H9 (cell line): ENCODE data around the gene SLX4IP. TPM values are rescaled to one million over a fixed set of nuclear protein-coding genes. Genes with fewer than 3 reads are reported as not detected.

Experiments
- DNase-seq: peaks from one replicate; pipeline ENCODE4 v3.0.0-alpha.2; 2017
- H2AFZ ChIP-seq: one replicate; pipeline ENCODE4 v1.6.1; 2013; ENCODE audit warnings: mild to moderate bottlenecking, low read length, control low read depth, moderate library complexity
- H2AK5ac ChIP-seq: 2 replicates; pipeline ENCODE4 v1.6.1; 2013; ENCODE audit warnings: low read length, control low read depth, mixed read lengths; ENCODE audit not compliant: insufficient read length
- H2BK120ac ChIP-seq: one replicate; pipeline ENCODE4 v1.6.1; 2013; ENCODE audit warnings: low read depth, mild to moderate bottlenecking, low read length, control low read depth, inconsistent platforms; ENCODE audit not compliant: poor library complexity, severe bottlenecking
- H2BK12ac ChIP-seq: 2 replicates; pipeline ENCODE4 v1.6.1; 2013; ENCODE audit warnings: low read length, control low read depth, mixed read lengths, low read depth; ENCODE audit not compliant: insufficient read length
- H2BK15ac ChIP-seq: 2 replicates; pipeline ENCODE4 v1.6.1; 2013; ENCODE audit warnings: low read depth, low read length, control low read depth
- H2BK20ac ChIP-seq: one replicate; pipeline ENCODE4 v1.6.1; 2013; ENCODE audit warnings: low read depth, mild to moderate bottlenecking, low read length, control low read depth, inconsistent platforms; ENCODE audit not compliant: poor library complexity, severe bottlenecking
- H2BK5ac ChIP-seq: 2 replicates; pipeline ENCODE4 v1.6.1; 2013; ENCODE audit warnings: low read length, control low read depth, mixed read lengths; ENCODE audit not compliant: insufficient read length
- H3K14ac ChIP-seq: 2 replicates; pipeline ENCODE4 v1.6.1; 2013; ENCODE audit warnings: low read length, control low read depth; ENCODE audit not compliant: insufficient read depth
- H3K18ac ChIP-seq: 2 replicates; pipeline ENCODE4 v1.6.1; 2013; ENCODE audit warnings: low read depth, mild to moderate bottlenecking, mixed read lengths, low read length, control low read depth; ENCODE audit not compliant: insufficient read length
- H3K23ac ChIP-seq: 2 replicates; pipeline ENCODE4 v1.6.1; 2013; ENCODE audit warnings: low read length, control low read depth, mixed read lengths, low read depth; ENCODE audit not compliant: insufficient read length
- H3K23me2 ChIP-seq: 2 replicates; pipeline ENCODE4 v1.6.1; 2013; ENCODE audit warnings: low read depth, mild to moderate bottlenecking, mixed read lengths, low read length, control low read depth; ENCODE audit not compliant: insufficient read length, poor library complexity, severe bottlenecking
- H3K27ac ChIP-seq: 2 replicates; pipeline ENCODE4 v1.5.1; 2013; ENCODE audit warnings: low read length, control low read depth, mixed read lengths, low read depth; ENCODE audit not compliant: insufficient read length
- H3K27me3 ChIP-seq: 2 replicates; pipeline ENCODE4 v1.6.1; 2013; ENCODE audit warnings: low read length, control low read depth, inconsistent platforms; ENCODE audit not compliant: insufficient read depth
- H3K4ac ChIP-seq: 2 replicates; pipeline ENCODE4 v1.6.1; 2013; ENCODE audit warnings: low read depth, mild to moderate bottlenecking, control low read depth, inconsistent platforms, low read length, moderate library complexity
- H3K4me1 ChIP-seq: 2 replicates; pipeline ENCODE4 v1.6.1; 2013; ENCODE audit warnings: low read length, control low read depth, inconsistent platforms; ENCODE audit not compliant: insufficient read depth
- H3K4me2 ChIP-seq: 2 replicates; pipeline ENCODE4 v1.6.1; 2013; ENCODE audit warnings: low read length, control low read depth, mixed read lengths; ENCODE audit not compliant: insufficient read length, insufficient read depth
- H3K56ac ChIP-seq: 2 replicates; pipeline ENCODE4 v1.6.1; 2013; ENCODE audit warnings: low read depth, mild to moderate bottlenecking, mixed read lengths, low read length, control low read depth; ENCODE audit not compliant: insufficient read length
- H3K79me1 ChIP-seq: 2 replicates; pipeline ENCODE4 v1.6.1; 2013; ENCODE audit warnings: low read depth, mild to moderate bottlenecking, moderate library complexity, low read length, control low read depth, inconsistent platforms; ENCODE audit not compliant: insufficient read depth, poor library complexity, severe bottlenecking
- H3K79me2 ChIP-seq: 2 replicates; pipeline ENCODE4 v1.6.1; 2013; ENCODE audit warnings: low read length, control low read depth, inconsistent platforms; ENCODE audit not compliant: insufficient read depth
- H3K9ac ChIP-seq: 2 replicates; pipeline ENCODE4 v1.6.1; 2013; ENCODE audit warnings: low read length, control low read depth, mixed read lengths; ENCODE audit not compliant: insufficient read length; ENCODE audit errors: extremely low read depth
- H3K9me3 ChIP-seq: one replicate; pipeline ENCODE4 v1.6.1; 2013; ENCODE audit warnings: low read depth, low read length, inconsistent platforms; ENCODE audit not compliant: control insufficient read depth
- H3T11ph ChIP-seq: one replicate; pipeline ENCODE4 v1.6.1; 2013; ENCODE audit warnings: mild to moderate bottlenecking, low read length, control low read depth, inconsistent platforms
- H4K20me1 ChIP-seq: one replicate; pipeline ENCODE4 v1.6.1; 2013; ENCODE audit not compliant: control insufficient read depth, insufficient read length, insufficient read depth
- H4K5ac ChIP-seq: 2 replicates; pipeline ENCODE4 v1.6.1; 2013; ENCODE audit warnings: low read depth, mild to moderate bottlenecking, mixed read lengths, low read length, control low read depth; ENCODE audit not compliant: insufficient read length
- H4K8ac ChIP-seq: replicated peaks from 2 replicates; pipeline ENCODE4 v1.6.1; 2013; ENCODE audit warnings: low read length, control low read depth, mixed read lengths, low read depth; ENCODE audit not compliant: insufficient read length
- H4K91ac ChIP-seq: 2 replicates; pipeline ENCODE4 v1.6.1; 2013; ENCODE audit warnings: low read depth, mild to moderate bottlenecking, moderate library complexity, mixed read lengths, low read length, control low read depth; ENCODE audit not compliant: insufficient read length
- H3K27ac Mint-ChIP-seq, 3 experiments: 2 replicates in 2 of 3; 3 replicates in 1 of 3; pipeline ENCODE4 v1.8.0; 2020 to 2021; ENCODE audit warnings: mixed read lengths in 3 of 3, mild to moderate bottlenecking in 1 of 3, moderate library complexity in 1 of 3
- H3K27me3 Mint-ChIP-seq: 2 replicates; pipeline ENCODE4 v1.8.0; 2021; ENCODE audit warnings: low read depth, mild to moderate bottlenecking, moderate library complexity, mixed read lengths
- H3K36me3 Mint-ChIP-seq, 3 experiments: 2 replicates in 2 of 3; 3 replicates in 1 of 3; pipeline ENCODE4 v1.8.0; 2020 to 2021; ENCODE audit warnings: low read depth in 3 of 3, mixed read lengths in 3 of 3; ENCODE audit not compliant: insufficient read depth in 1 of 3
- H3K4me1 Mint-ChIP-seq, 2 experiments: 2 replicates each; pipeline ENCODE4 v1.8.0; 2020; ENCODE audit warnings: mixed read lengths in 2 of 2
- H3K4me3 Mint-ChIP-seq, 2 experiments: 2 replicates in 1 of 2; 3 replicates in 1 of 2; pipeline ENCODE4 v1.8.0; 2020 to 2021; ENCODE audit warnings: mild to moderate bottlenecking in 2 of 2, mixed read lengths in 2 of 2, moderate library complexity in 1 of 2
- H3K9me3 Mint-ChIP-seq, 2 experiments: 2 replicates in 1 of 2; 3 replicates in 1 of 2; pipeline ENCODE4 v1.8.0; 2020; ENCODE audit warnings: mild to moderate bottlenecking in 2 of 2, mixed read lengths in 2 of 2, moderate library complexity in 1 of 2
- whole genome bisulfite sequencing: extraction: QIAGEN DNeasy Blood & Tissue Kit; methylation state at CpG from one replicate; pipeline ENCODE4 v1.1.7; 2013; ENCODE audit warnings: missing lambda C conversion rate, low lambda C conversion rate, mixed read lengths; ENCODE audit not compliant: insufficient read length; ENCODE audit errors: extremely low coverage; 5-methylcytosine and 5-hydroxymethylcytosine counted together
- total RNA-seq: library from RNA; stranded (reverse); gene quantifications from 2 replicates; pipeline ENCODE4 v1.2.1, GENCODE V29; 2021
- TF ChIP-seq, protein P1 (sequence below): fragments of 200-600 bp; sonication (generic); conservative IDR thresholded peaks from 3 replicates; pipeline ENCODE4 v1.8.0; 2021; ENCODE audit warnings: antibody characterized with exemption, mild to moderate bottlenecking

The SLX4IP gene
- total RNA-seq, 1 experiment from 2014 or later, result 7.9 TPM

DNA sequence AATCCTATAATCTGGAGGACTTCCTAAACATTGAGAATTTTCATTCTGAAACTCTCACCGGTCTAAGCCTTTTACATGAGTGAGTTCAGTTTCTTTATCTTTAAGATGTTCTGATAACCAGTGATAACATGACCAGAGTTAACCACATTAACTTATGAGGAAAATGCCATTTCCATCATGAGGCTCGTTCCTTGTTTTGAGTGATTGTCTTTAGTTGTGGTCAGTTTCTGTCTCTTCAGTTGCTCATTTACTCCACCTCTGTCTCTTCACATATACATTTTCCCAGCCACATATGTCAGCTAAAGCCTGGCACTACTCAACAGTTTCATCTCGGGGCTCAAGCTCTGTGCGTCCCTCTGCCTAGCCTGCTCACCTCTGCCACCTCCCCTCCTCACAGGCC, 168.3 kb downstream of the SLX4IP start:
- Histone ChIP-seq H2BK5ac (no peak overlapping the region), H3K4ac (no peak overlapping the region), H3K79me1 (no peaks in the 10 kb centered on the region), H2AK5ac (no peak overlapping the region), H3K27me3 (no peaks in the 10 kb centered on the region), H3K27ac (no peak overlapping the region), H2BK15ac (no peak overlapping the region), H3T11ph (no peak overlapping the region), H4K8ac (no peak overlapping the region), H3K9me3 (no peaks in the 10 kb centered on the region), H3K9ac (no peak overlapping the region), H3K4me2 (no peak overlapping the region), H3K79me2 (no peaks in the 10 kb centered on the region), H3K14ac (no peak overlapping the region), H2BK12ac (no peak overlapping the region), H4K5ac (no peak overlapping the region), H3K4me1 (no peaks in the 10 kb centered on the region), H4K20me1 (no peaks in the 10 kb centered on the region), H3K56ac (no peak overlapping the region), H3K18ac (no peak overlapping the region), H3K23ac (no peak overlapping the region), H4K91ac (no peak overlapping the region), H3K23me2 (no peaks in the 10 kb centered on the region), H2BK20ac (no peak overlapping the region), H2AFZ (no peak overlapping the region), H2BK120ac (no peak overlapping the region)
- Mint-ChIP-seq H3K4me1 (peaks cover 9 to 16% of the 10 kb centered on the region in 2 experiments), H3K9me3 (no peaks in the 10 kb centered on the region), H3K27ac (peak overlapping the region in 2 of 3 experiments; percentile 27 to 30; a peak in 2 of 7 replicates), H3K27me3 (no peaks in the 10 kb centered on the region), H3K36me3 (peaks cover 1 to 8% (median 3%) of the 10 kb centered on the region in 3 experiments; a peak in 3 of 7 replicates), H3K4me3 (no peak overlapping the region)
- TF ChIP-seq, protein P1, sequence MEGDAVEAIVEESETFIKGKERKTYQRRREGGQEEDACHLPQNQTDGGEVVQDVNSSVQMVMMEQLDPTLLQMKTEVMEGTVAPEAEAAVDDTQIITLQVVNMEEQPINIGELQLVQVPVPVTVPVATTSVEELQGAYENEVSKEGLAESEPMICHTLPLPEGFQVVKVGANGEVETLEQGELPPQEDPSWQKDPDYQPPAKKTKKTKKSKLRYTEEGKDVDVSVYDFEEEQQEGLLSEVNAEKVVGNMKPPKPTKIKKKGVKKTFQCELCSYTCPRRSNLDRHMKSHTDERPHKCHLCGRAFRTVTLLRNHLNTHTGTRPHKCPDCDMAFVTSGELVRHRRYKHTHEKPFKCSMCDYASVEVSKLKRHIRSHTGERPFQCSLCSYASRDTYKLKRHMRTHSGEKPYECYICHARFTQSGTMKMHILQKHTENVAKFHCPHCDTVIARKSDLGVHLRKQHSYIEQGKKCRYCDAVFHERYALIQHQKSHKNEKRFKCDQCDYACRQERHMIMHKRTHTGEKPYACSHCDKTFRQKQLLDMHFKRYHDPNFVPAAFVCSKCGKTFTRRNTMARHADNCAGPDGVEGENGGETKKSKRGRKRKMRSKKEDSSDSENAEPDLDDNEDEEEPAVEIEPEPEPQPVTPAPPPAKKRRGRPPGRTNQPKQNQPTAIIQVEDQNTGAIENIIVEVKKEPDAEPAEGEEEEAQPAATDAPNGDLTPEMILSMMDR, result no peak
- no CpG with 5 or more reads among the region's 4 CpGs for WGBS
- no peak for DNase-seq
